GM12872 (cell line): ENCODE data around the gene HRAS.

Source experiments
- TF ChIP-seq, protein P1 (sequence below): IDR thresholded peaks from 3 replicates; pipeline ENCODE4 v1.5.1; 2011; ENCODE audit warnings: low read depth, mild to moderate bottlenecking, low read length, moderate library complexity; ENCODE audit not compliant: insufficient read depth

HRAS gene

GRCh38 chr11:521177-521688 lies 14.1 kb downstream of the HRAS start:
- TF ChIP-seq, protein P1, sequence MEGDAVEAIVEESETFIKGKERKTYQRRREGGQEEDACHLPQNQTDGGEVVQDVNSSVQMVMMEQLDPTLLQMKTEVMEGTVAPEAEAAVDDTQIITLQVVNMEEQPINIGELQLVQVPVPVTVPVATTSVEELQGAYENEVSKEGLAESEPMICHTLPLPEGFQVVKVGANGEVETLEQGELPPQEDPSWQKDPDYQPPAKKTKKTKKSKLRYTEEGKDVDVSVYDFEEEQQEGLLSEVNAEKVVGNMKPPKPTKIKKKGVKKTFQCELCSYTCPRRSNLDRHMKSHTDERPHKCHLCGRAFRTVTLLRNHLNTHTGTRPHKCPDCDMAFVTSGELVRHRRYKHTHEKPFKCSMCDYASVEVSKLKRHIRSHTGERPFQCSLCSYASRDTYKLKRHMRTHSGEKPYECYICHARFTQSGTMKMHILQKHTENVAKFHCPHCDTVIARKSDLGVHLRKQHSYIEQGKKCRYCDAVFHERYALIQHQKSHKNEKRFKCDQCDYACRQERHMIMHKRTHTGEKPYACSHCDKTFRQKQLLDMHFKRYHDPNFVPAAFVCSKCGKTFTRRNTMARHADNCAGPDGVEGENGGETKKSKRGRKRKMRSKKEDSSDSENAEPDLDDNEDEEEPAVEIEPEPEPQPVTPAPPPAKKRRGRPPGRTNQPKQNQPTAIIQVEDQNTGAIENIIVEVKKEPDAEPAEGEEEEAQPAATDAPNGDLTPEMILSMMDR, result no peak

DNA sequence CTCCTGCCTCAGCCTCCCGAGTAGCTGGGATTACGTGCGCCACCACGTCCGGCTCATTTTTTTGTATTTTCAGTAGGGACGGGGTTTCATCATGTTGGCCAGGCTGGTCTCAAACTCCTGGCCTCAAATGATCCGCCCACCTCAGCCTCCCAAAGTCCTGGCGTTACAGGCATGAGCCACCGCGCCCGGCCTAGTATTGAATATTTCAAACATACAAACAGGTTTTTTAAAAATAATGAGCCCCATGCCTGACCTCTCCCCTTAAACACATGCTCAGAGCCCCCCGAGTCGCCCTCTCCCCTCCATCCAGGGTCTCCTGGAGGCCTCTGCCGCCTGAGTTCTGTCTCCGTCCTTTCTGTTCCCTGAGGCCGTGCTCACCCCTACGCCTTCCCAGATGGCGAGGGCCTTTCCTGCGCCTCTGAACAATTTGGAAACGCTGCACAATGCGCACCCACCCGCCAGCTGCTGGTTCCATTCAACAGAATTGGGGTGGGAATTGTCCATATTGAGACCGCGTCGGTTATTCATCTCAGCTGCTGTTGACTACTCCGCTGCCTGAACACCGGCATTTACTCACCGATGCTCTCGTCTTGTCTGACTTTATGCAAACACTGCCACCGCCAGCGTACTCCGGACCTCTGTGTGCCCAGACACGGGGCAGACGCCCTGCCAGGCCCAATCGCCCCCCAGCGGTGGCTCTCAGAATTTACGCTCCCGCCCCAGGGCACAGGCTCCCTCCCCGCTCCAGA lies 14.8 kb downstream of the HRAS start:
- TF ChIP-seq, protein P1, result no peak

DNA sequence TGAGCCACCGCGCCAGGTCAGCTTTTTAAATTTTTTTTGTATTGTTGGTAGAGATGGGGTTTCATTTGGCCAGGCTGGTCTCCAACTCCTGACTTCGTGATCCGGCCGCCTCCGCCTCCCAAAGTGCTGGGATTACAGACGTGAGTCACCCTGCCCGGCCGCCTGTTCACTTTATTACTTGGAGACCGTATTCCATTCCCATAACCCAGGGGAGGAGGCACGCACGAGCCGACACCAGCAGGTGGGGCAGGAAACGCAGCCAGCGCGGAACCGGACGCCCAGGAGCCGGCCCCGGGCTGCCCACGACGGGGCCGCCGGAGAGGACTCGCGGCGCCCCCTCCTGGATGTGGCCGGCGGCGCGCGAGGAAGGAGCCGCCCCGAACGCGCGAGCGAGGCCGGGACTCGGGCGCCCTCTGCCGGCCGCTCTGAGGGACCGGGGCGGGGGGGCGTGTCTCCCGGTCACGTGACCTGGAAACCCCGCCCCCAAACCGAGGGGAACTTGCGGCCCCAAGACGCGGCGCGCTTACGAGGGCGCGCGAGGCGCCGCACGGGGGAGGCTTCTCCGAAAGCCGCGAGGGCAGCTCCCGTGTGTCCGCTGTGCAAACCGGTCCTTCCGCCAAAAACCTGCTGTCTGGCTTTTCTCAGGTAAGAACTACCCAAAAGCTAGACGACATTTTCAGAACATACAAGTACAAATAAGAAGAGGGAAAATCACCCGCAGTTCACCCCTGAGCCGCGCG lies 16.7 kb downstream of the HRAS start:
- TF ChIP-seq, protein P1, result peak; percentile 67; the same call in 2 of the 3 replicates

- TF ChIP-seq, protein P1, result no peak
Observed at GRCh38 chr11:516400-516799, 19.0 kb downstream of the HRAS start.

DNA sequence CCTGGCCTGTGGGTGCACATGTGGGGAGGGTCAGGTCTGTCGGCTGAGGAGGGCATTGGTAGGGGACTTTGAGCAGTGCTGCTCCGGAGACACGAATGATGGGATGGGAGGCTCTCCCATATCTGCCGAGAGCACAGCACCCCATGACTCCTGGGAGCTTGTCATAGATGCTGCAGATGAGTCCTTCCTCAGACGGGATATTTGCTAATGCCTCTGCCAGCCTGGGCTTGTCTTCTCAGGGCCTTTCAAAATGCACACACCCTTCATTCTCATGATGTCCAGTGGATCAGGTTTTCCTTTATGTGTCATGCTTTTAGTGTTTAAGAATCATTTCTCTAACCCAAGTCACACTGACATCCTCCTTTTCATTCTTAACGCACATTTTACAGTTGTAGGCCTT lies 20.2 kb downstream of the HRAS start:
- TF ChIP-seq, protein P1, result no peak

DNA sequence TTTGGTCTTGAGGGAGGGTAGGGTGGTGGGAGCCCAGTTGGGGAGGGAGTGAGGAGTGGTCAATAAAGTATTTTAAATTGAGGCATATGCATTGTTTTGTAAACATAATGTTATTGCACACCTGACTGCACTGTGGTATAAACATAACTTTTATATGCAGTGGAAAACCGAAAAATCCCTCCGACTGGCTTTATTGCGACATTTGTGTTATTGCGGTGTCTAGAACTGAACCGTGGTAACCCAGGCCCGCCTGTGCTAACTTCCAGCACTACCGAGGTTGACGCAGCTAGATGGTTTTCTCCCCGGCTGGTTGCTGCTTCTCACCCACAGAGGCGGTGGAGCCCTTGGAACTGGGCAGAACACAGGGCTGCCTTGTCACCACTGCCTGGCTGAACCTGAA lies 20.8 kb downstream of the HRAS start:
- TF ChIP-seq, protein P1, result no peak

DNA sequence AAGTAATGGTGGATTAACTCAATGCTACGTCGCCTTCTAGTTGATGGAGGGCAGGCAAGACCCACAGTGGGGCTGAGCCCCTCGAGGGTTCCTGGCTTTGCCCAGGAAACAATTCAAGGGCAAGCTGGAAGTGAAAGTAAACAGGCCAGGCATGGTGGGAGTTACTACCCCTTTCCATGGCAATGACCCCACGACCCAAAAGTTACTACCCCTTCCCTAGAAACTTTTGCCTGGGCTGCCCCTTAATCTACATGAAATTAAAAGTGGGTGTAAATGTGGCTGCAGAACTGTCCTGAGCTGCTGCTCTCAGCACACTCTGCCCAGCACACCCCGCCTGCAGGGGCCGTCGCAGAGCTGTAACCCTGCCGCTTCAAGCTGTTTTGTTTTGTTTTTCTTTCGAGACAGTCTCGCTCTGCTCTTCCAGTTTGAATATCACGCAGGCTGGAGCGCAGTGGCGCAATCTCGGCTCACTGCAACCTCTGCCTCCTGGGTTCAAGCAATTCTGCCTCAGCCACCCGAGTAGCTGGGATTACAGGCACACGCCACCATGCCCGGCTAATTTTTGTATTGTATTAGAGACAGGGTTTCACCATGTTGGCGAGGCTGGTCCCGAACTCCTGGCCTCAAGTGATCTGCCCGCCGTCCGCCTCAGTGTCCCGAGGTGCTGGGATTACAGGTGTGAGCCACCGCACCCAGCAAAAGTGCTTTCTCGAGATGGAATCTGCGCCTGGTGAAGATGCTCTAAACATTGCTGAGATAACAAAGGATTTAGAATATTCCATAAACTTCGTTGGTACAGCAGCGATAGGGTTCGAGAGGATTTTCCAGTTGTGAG lies 22.4 kb downstream of the HRAS start:
- TF ChIP-seq, protein P1, result no peak
